HL-60 (cell line): Measurements from ENCODE around the gene TARDBP.

Source experiments
- CTCF ChIP-seq: IDR thresholded peaks from one replicate; pipeline ENCODE4 v1.5.1; 2011; ENCODE audit warnings: low read length, control low read depth, inconsistent platforms; ENCODE audit not compliant: insufficient read depth
- GABPA ChIP-seq: IDR thresholded peaks from 2 replicates; pipeline ENCODE4 v1.6.1; 2012; ENCODE audit warnings: low read depth

GRCh38 chr1:11055676-11056075, 43.2 kb downstream of the TARDBP start:
- TF ChIP-seq CTCF, result no peak
- no peak for TF ChIP-seq GABPA
